ENCODE measurements around the gene GID4.

GID4 gene

DNA sequence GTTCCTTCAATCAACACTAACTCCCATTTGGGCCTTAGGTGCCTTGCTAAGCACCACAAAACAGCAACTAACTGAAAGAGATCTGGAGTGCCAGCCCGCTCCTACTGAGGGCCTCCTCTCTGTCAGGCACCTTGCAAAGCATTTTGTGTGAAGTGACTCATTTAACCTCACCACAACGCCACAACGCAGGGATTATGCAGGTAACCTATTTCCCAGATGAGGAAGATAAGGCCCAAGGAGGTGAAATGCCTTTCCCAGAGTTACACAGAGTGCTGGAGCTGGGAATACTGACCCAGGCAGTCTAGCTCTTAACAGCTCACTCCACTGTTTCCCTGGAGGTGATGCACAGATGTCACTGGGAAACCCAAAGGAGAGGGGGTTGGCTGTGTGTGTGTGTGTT, 33.7 kb upstream of the GID4 start:
- TF ChIP-seq EZH2phosphoT487 (IDR thresholded peaks at IDR 0.05; ENCODE audit: borderline replicate concordance), result no peak
- TF ChIP-seq, protein P1, sequence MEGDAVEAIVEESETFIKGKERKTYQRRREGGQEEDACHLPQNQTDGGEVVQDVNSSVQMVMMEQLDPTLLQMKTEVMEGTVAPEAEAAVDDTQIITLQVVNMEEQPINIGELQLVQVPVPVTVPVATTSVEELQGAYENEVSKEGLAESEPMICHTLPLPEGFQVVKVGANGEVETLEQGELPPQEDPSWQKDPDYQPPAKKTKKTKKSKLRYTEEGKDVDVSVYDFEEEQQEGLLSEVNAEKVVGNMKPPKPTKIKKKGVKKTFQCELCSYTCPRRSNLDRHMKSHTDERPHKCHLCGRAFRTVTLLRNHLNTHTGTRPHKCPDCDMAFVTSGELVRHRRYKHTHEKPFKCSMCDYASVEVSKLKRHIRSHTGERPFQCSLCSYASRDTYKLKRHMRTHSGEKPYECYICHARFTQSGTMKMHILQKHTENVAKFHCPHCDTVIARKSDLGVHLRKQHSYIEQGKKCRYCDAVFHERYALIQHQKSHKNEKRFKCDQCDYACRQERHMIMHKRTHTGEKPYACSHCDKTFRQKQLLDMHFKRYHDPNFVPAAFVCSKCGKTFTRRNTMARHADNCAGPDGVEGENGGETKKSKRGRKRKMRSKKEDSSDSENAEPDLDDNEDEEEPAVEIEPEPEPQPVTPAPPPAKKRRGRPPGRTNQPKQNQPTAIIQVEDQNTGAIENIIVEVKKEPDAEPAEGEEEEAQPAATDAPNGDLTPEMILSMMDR (conservative IDR thresholded peaks at IDR 0.05; ENCODE audit: low read length), result no peak
- Histone ChIP-seq H4K20me1 (ENCODE audit: insufficient read depth, low read length, poor library complexity, severe bottlenecking) (no peaks in the 10 kb centered on the region), H3K9ac (ENCODE audit: low read depth, low read length, poor library complexity, severe bottlenecking) (no peak overlapping the region), H3K36me3 (ENCODE audit: insufficient read depth, low read length) (no peaks in the 10 kb centered on the region), H3K79me2 (ENCODE audit: insufficient read depth, low read length) (no peaks in the 10 kb centered on the region), H2AFZ (ENCODE audit: low read length) (no peak overlapping the region), H3K4me3 (ENCODE audit: low read length, poor library complexity, severe bottlenecking) (no peak overlapping the region), H3K9me3 (ENCODE audit: insufficient read depth, low read depth, low read length) (no peaks in the 10 kb centered on the region), H3K4me2 (ENCODE audit: low read depth, low read length, poor library complexity, severe bottlenecking) (no peak overlapping the region), H3K9me2 (replicated peaks; ENCODE audit: low read depth, low read length) (no peaks in the 10 kb centered on the region), H3K27me3 (ENCODE audit: insufficient read depth, low read length, poor library complexity, severe bottlenecking) (no peaks in the 10 kb centered on the region), H3F3A (ENCODE audit: low read depth) (no peaks in the 10 kb centered on the region), H3K4me1 (ENCODE audit: insufficient read depth, low read length, poor library complexity, severe bottlenecking) (no peaks in the 10 kb centered on the region)

GRCh38 chr17:18006495-18007239, 32.5 kb upstream of the GID4 start:
- no peaks in the 10 kb centered on the region for H3K9me2 ChIP-seq (replicated peaks; ENCODE audit: low read depth, low read length)
- H3K9me3 ChIP-seq (ENCODE audit: insufficient read depth, low read depth, low read length), result no peaks in the 10 kb centered on the region
- H3F3A ChIP-seq (ENCODE audit: low read depth), result no peaks in the 10 kb centered on the region
- no peaks in the 10 kb centered on the region for H4K20me1 ChIP-seq (ENCODE audit: insufficient read depth, low read length, poor library complexity, severe bottlenecking)
- no peak for TF ChIP-seq EZH2phosphoT487 (IDR thresholded peaks at IDR 0.05; ENCODE audit: borderline replicate concordance)
- TF ChIP-seq, protein P1 (conservative IDR thresholded peaks at IDR 0.05; ENCODE audit: low read length), result no peak
- H3K9ac ChIP-seq (ENCODE audit: low read depth, low read length, poor library complexity, severe bottlenecking), result no peak overlapping the region
- H3K4me3 ChIP-seq (ENCODE audit: low read length, poor library complexity, severe bottlenecking), result no peak overlapping the region
- H3K4me2 ChIP-seq (ENCODE audit: low read depth, low read length, poor library complexity, severe bottlenecking), result no peak overlapping the region
- no peaks in the 10 kb centered on the region for H3K27me3 ChIP-seq (ENCODE audit: insufficient read depth, low read length, poor library complexity, severe bottlenecking)
- H3K4me1 ChIP-seq (ENCODE audit: insufficient read depth, low read length, poor library complexity, severe bottlenecking), result no peaks in the 10 kb centered on the region
- H3K79me2 ChIP-seq (ENCODE audit: insufficient read depth, low read length), result no peaks in the 10 kb centered on the region
- H2AFZ ChIP-seq (ENCODE audit: low read length), result no peak overlapping the region
- H3K36me3 ChIP-seq (ENCODE audit: insufficient read depth, low read length), result no peaks in the 10 kb centered on the region

DNA sequence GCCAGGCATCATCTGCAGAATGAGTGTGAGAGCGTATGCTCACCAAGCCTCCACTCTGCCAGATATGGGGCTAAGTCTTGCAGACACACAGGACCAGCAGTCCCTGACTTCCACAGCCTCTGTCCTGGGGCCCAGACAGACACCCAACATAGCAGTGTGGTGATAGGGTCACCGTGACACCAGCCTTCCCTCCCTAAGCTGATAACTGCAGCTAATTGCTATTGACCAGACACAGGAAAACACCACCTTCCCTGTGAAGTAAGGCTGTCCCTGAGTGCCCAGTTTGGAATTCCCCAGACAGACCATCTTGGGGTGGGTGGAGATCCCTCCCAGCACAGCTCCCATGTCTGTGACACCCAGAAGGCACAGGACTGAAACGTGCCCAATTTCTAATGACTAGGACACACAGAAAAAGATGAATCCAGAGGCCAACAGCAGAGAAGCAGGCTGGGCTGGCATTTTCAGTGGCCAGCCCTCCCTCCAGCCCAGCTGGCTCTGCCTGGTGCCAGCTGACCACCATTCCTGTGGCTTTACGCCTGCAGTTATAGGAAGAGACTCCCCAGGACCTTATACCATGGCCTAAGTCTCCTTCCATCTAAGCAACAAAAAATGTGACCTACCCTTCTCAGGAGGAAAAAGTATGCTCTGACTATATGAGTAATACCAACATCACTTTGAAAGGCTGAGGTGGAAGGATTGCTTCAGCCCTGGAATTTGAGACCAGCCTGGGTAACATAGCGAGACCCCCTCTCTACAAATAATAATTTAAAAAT, 30.5 kb upstream of the GID4 start:
- Histone ChIP-seq H2AFZ (ENCODE audit: low read length) (no peak overlapping the region), H3F3A (ENCODE audit: low read depth) (no peaks in the 10 kb centered on the region), H3K9me2 (replicated peaks; ENCODE audit: low read depth, low read length) (no peaks in the 10 kb centered on the region), H3K4me2 (ENCODE audit: low read depth, low read length, poor library complexity, severe bottlenecking) (no peak overlapping the region), H3K79me2 (ENCODE audit: insufficient read depth, low read length) (no peaks in the 10 kb centered on the region), H3K27me3 (ENCODE audit: insufficient read depth, low read length, poor library complexity, severe bottlenecking) (no peaks in the 10 kb centered on the region), H3K36me3 (ENCODE audit: insufficient read depth, low read length) (no peaks in the 10 kb centered on the region), H3K9me3 (ENCODE audit: insufficient read depth, low read depth, low read length) (no peaks in the 10 kb centered on the region), H3K9ac (ENCODE audit: low read depth, low read length, poor library complexity, severe bottlenecking) (no peak overlapping the region), H4K20me1 (ENCODE audit: insufficient read depth, low read length, poor library complexity, severe bottlenecking) (no peaks in the 10 kb centered on the region), H3K4me3 (ENCODE audit: low read length, poor library complexity, severe bottlenecking) (no peak overlapping the region), H3K4me1 (ENCODE audit: insufficient read depth, low read length, poor library complexity, severe bottlenecking) (no peaks in the 10 kb centered on the region)
- no peak for TF ChIP-seq EZH2phosphoT487 (IDR thresholded peaks at IDR 0.05; ENCODE audit: borderline replicate concordance)
- TF ChIP-seq, protein P1 (conservative IDR thresholded peaks at IDR 0.05; ENCODE audit: low read length), result no peak

All from Loucy (cell line).